Measurements from ENCODE around the gene MYCL. TPM values are rescaled to one million over a fixed set of nuclear protein-coding genes. Genes with fewer than 3 reads are reported as not detected.

Gene MYCL
- total and polyA plus RNA-seq, 2 of the 13 experiments (the other 11 are each of a cell fraction or from before 2014, with no cell fraction given): 0.31 to 1.7 TPM

DNA sequence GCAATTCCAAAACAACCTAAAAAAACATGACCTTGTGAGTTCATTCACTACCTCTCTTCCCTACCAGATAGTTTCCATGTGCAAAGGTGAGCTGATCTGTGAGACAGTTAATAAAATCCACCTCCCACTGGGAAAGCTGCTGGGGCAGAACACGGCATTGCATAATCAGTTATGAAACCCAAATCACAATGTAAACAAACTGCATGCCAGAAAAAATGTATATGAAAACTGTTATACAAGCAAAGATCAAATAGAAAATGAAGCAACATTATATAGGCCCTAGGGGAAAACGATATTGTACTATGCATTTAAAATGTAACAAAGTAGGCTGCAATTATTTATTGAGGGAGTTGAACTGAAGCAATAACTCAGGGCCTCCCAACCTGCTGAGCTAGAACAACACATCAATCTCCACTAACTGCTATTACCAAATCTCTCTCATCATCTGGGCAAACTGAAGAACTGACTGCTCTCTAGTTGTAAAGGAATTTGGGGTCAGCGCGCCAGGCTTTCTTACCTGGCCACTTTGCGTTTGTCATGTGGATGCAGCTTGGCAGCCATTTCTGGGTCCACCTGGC, 49.4 kb downstream of the MYCL start (continued):
- TF ChIP-seq ZSCAN30 (CRISPR knock-in tag; IDR thresholded peaks at IDR 0.05): no peak
- no peak; the same call in 1 of the 2 replicates for TF ChIP-seq MBD4 (IDR thresholded peaks at IDR 0.05; ENCODE audit: borderline replicate concordance, low read length)
- TF ChIP-seq NFYC (CRISPR knock-in tag; IDR thresholded peaks at IDR 0.05): no peak
- no peak for TF ChIP-seq ZNF24 (IDR thresholded peaks at IDR 0.05)
- no peak for TF ChIP-seq NBN (conservative IDR thresholded peaks at IDR 0.05)
- TF ChIP-seq, protein P1, sequence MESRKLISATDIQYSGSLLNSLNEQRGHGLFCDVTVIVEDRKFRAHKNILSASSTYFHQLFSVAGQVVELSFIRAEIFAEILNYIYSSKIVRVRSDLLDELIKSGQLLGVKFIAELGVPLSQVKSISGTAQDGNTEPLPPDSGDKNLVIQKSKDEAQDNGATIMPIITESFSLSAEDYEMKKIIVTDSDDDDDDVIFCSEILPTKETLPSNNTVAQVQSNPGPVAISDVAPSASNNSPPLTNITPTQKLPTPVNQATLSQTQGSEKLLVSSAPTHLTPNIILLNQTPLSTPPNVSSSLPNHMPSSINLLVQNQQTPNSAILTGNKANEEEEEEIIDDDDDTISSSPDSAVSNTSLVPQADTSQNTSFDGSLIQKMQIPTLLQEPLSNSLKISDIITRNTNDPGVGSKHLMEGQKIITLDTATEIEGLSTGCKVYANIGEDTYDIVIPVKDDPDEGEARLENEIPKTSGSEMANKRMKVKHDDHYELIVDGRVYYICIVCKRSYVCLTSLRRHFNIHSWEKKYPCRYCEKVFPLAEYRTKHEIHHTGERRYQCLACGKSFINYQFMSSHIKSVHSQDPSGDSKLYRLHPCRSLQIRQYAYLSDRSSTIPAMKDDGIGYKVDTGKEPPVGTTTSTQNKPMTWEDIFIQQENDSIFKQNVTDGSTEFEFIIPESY (CRISPR knock-in tag; IDR thresholded peaks at IDR 0.05): no peak
- no peak for TF ChIP-seq ZNF850 (CRISPR knock-in tag; conservative IDR thresholded peaks at IDR 0.05)
- no peak for TF ChIP-seq U2AF1 (optimal IDR thresholded peaks at IDR 0.05; ENCODE audit: low read depth, low read length)
- peak; percentile 45; the same call in 1 of the 2 replicates for TF ChIP-seq NR2F6 (IDR thresholded peaks at IDR 0.05)
- peak; percentile 37; the same call in 1 of the 2 replicates for TF ChIP-seq NR2F6 (CRISPR knock-in tag; IDR thresholded peaks at IDR 0.05)
- no peak for TF ChIP-seq ZNF709 (CRISPR knock-in tag; IDR thresholded peaks at IDR 0.05)
- no peak for TF ChIP-seq ZNF781 (CRISPR knock-in tag; IDR thresholded peaks at IDR 0.05; ENCODE audit: borderline replicate concordance, not compliant biosample characterization)
- no peak for TF ChIP-seq SALL2 (CRISPR knock-in tag; IDR thresholded peaks at IDR 0.05)
- no peak for TF ChIP-seq ZNF44 (CRISPR knock-in tag; IDR thresholded peaks at IDR 0.05)
- TF ChIP-seq ETV6 (CRISPR knock-in tag; conservative IDR thresholded peaks at IDR 0.05): no peak
- no peak for TF ChIP-seq SP2 (CRISPR knock-in tag; IDR thresholded peaks at IDR 0.05)
- TF ChIP-seq, protein P2, sequence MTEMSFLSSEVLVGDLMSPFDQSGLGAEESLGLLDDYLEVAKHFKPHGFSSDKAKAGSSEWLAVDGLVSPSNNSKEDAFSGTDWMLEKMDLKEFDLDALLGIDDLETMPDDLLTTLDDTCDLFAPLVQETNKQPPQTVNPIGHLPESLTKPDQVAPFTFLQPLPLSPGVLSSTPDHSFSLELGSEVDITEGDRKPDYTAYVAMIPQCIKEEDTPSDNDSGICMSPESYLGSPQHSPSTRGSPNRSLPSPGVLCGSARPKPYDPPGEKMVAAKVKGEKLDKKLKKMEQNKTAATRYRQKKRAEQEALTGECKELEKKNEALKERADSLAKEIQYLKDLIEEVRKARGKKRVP (CRISPR knock-in tag; IDR thresholded peaks at IDR 0.05): no peak; a peak in 1 of 4 replicates
- TF ChIP-seq, protein P3, sequence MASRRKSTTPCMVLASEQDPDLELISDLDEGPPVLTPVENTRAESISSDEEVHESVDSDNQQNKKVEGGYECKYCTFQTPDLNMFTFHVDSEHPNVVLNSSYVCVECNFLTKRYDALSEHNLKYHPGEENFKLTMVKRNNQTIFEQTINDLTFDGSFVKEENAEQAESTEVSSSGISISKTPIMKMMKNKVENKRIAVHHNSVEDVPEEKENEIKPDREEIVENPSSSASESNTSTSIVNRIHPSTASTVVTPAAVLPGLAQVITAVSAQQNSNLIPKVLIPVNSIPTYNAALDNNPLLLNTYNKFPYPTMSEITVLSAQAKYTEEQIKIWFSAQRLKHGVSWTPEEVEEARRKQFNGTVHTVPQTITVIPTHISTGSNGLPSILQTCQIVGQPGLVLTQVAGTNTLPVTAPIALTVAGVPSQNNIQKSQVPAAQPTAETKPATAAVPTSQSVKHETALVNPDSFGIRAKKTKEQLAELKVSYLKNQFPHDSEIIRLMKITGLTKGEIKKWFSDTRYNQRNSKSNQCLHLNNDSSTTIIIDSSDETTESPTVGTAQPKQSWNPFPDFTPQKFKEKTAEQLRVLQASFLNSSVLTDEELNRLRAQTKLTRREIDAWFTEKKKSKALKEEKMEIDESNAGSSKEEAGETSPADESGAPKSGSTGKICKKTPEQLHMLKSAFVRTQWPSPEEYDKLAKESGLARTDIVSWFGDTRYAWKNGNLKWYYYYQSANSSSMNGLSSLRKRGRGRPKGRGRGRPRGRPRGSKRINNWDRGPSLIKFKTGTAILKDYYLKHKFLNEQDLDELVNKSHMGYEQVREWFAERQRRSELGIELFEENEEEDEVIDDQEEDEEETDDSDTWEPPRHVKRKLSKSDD (CRISPR knock-in tag; IDR thresholded peaks at IDR 0.05; ENCODE audit: low read depth): no peak
- peak; percentile 62; the same call in 1 of the 2 replicates for TF ChIP-seq NCOR1 (IDR thresholded peaks at IDR 0.05; ENCODE audit: borderline replicate concordance, low read length)
- 0 out of 2 replicates have a peak, but pooled peaks have one; percentile 34 for TF ChIP-seq MEIS2 (CRISPR knock-in tag; IDR thresholded peaks at IDR 0.05)
- TF ChIP-seq ZNF296 (CRISPR knock-in tag; conservative IDR thresholded peaks at IDR 0.05): no peak
- TF ChIP-seq NR2F2 (IDR thresholded peaks at IDR 0.05; ENCODE audit: borderline replicate concordance, low read depth): no peak
- TF ChIP-seq DPF2 (CRISPR knock-in tag; IDR thresholded peaks at IDR 0.05; ENCODE audit: borderline replicate concordance, low read depth): no peak
